ENCODE measurements around the gene BHLHA15.

BHLHA15 gene

DNA sequence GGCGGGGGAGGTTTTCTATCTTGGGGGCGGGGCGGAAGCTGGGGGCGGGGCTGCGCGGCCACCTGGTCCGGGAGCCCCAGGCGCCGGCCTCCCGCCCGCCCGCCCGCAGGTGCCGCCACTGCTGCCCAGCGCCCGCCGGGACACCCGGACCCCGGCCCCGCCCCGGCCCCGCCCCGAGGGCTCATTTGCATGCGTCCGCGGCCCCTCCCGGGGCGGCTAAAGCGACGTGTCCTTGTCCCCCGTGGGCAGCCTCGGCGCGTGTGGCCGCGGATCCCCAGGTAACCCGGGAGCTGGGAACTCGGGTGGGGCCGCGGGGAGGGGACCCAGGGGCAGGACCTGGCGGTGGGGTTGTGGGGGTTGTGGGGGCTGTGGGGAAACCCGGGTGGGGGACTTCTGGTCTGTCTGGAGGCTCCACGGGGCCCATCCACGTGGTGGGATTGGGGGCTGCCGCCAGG is at the start of gene BHLHA15:
TSS of gene BHLHA15 (plus strand) at position 219 of the 455 bp plus-strand sequence. CDS start 871 bp downstream, outside the sequence.
- H3K4me3 ChIP-seq (ENCODE audit: low read length), result peak within 1 kb of the TSS; percentile 48; the same call in 1 of the 2 replicates
- no peak for TF ChIP-seq ZNF274 (IDR thresholded peaks at IDR 0.05; ENCODE audit: low read depth, low read length)

DNA sequence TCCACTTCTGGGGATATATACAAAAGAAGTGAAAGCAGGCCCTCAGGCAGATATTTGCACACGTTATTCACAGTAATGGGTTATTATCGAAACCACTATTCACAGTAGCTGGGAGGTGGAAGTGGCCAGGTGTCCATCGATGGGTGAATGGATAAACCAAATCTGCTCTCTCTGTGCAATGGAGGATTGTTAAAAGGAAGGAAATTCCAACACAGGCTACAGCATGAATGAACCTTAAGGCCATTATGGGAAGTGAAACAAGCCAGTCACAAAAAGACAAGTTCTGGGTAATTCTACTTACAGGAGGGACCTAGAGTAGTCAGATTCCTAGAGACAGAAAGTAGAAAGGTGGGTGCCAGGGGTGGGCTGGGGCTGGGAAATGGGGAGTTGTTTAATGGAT is 48.5 kb upstream of the BHLHA15 start:
- no peak for TF ChIP-seq ZNF274 (IDR thresholded peaks at IDR 0.05; ENCODE audit: low read depth, low read length)

DNA sequence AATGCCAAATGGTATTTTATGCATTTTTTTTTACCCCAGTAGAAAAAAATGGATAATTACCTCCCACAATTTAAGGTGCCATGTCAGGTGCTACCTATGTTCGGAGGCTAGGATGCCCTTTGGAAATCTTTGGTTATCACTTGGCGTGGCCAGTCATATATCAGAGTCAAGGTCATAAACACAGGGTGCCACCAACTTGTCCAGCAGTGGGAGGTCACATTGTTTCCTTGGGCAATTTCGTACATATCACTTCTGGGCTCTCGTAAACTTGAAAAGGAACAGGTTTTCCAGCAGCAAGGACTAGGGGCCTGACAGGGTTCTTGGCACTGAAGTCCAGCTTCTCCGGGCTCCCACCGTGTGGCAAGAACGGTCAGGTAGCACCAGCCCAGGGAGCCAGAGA is 48.0 kb upstream of the BHLHA15 start:
- no peak for TF ChIP-seq ZNF274 (IDR thresholded peaks at IDR 0.05; ENCODE audit: low read depth, low read length)
- H3K4me3 ChIP-seq (ENCODE audit: low read length), result no peak overlapping the region

More for the DNA sequence above, 48.5 kb upstream of the BHLHA15 start:
- H3K4me3 ChIP-seq (ENCODE audit: low read length), result no peak overlapping the region

- no peak overlapping the region for H3K4me3 ChIP-seq (ENCODE audit: low read length)
- TF ChIP-seq ZNF274 (IDR thresholded peaks at IDR 0.05; ENCODE audit: low read depth, low read length), result no peak
Observed at GRCh38 chr7:98163704-98164494, 47.3 kb upstream of the BHLHA15 start.

DNA sequence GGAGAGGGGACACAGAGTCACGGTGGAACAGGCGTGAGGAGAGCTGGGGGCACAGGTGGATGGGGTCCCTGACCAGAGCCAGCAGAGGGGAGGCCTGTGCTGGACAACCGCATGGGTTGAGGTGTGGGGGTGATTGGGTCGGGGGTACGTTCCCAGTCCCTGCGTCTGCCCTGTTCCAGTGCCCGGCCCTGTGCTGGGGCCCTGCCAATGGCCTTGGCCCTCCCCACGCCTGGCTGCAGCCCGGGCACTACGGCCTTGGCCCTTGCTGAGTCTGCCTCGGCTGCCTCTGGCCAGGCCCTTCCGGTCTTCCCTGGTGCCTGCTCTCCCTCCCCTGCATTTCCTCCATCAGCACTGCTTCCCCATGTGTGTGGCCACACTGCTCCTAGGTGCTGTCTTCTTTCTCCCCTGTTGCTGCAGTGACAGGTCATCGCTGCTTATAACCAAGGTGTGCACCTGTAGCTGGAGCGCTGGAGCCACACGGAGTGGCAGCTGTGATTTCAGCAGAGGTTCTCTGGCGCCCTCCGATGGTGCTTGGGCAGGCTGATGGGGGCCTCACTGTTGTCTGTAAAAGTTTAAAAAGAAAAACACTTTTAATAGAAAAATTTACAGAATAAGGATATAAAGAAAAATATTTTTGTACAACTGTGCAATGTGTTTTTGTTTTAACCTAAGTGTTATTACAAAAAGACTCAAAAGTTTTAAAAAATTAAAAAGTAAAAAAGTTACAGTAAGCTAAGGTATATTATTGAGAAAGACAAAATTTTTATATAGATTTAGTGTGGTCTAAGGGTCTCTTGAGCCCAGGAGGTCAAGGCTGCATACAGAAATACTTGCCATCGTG is 45.2 kb upstream of the BHLHA15 start:
- no peak for TF ChIP-seq ZNF274 (IDR thresholded peaks at IDR 0.05; ENCODE audit: low read depth, low read length)
- no peak overlapping the region for H3K4me3 ChIP-seq (ENCODE audit: low read length)

DNA sequence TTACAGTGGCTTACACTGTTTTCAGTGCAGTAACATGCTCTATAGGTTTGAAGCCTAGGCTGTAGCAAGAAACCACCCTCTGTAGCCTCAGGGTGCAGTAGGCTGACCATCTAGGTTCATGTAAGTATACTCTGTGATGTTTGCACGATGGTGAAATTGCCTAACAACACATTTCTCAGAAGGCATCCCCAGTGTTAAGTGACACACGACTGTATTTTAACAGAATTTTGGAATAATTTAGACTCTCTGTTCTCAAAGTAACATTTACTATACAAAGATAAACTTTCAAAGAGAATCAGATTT is 44.6 kb upstream of the BHLHA15 start:
- H3K4me3 ChIP-seq (ENCODE audit: low read length), result no peak overlapping the region
- TF ChIP-seq ZNF274 (IDR thresholded peaks at IDR 0.05; ENCODE audit: low read depth, low read length), result no peak

GRCh38 chr7:98167653-98168052 is 43.6 kb upstream of the BHLHA15 start:
- H3K4me3 ChIP-seq (ENCODE audit: low read length), result no peak overlapping the region
- TF ChIP-seq ZNF274 (IDR thresholded peaks at IDR 0.05; ENCODE audit: low read depth, low read length), result no peak

GRCh38 chr7:98168181-98168903 is 42.9 kb upstream of the BHLHA15 start:
- H3K4me3 ChIP-seq (ENCODE audit: low read length), result no peak overlapping the region
- TF ChIP-seq ZNF274 (IDR thresholded peaks at IDR 0.05; ENCODE audit: low read depth, low read length), result no peak

GRCh38 chr7:98168904-98169621 is 42.2 kb upstream of the BHLHA15 start:
- no peak overlapping the region for H3K4me3 ChIP-seq (ENCODE audit: low read length)
- no peak for TF ChIP-seq ZNF274 (IDR thresholded peaks at IDR 0.05; ENCODE audit: low read depth, low read length)

- no peak for TF ChIP-seq ZNF274 (IDR thresholded peaks at IDR 0.05; ENCODE audit: low read depth, low read length)
Observed at GRCh38 chr7:98170966-98171365, 40.3 kb upstream of the BHLHA15 start.

GRCh38 chr7:98171449-98171848 is 39.8 kb upstream of the BHLHA15 start:
- H3K4me3 ChIP-seq (ENCODE audit: low read length), result no peak overlapping the region
- no peak for TF ChIP-seq ZNF274 (IDR thresholded peaks at IDR 0.05; ENCODE audit: low read depth, low read length)

More at GRCh38 chr7:98170966-98171365, 40.3 kb upstream of the BHLHA15 start:
- H3K4me3 ChIP-seq (ENCODE audit: low read length), result no peak overlapping the region

GRCh38 chr7:98174334-98175259 is 36.6 kb upstream of the BHLHA15 start:
- no peak overlapping the region for H3K4me3 ChIP-seq (ENCODE audit: low read length)
- no peak for TF ChIP-seq ZNF274 (IDR thresholded peaks at IDR 0.05; ENCODE audit: low read depth, low read length)
